Thoracic aorta (tissue), 2 donors: Measurements from ENCODE around the gene PDZRN3. TPM values are rescaled to one million over a fixed set of nuclear protein-coding genes. Genes with fewer than 3 reads are reported as not detected.
"Not testable (repeated sequence)": the region's sequence is repeated elsewhere in the genome, so short reads cannot be mapped to it uniquely, and the experiment has no call there.

Source experiments
- ATAC-seq: fragments of 150-250 bp; one replicate; pipeline ENCODE4 v1.8.0; 2017; ENCODE audit warnings: low read depth; ENCODE audit not compliant: insufficient number of reproducible peaks, low FRiP score
- DNase-seq: peaks from one replicate; pipeline ENCODE4 v3.0.0-alpha.2; 2020; ENCODE audit warnings: low spot score
- H3K27ac ChIP-seq, 2 donors: fragments of 200-600 bp; sonication (generic); 1 replicate in 1 of 2; 2 replicates in 1 of 2; pipeline ENCODE4 v1.5.1; 2016; ENCODE audit warnings: mild to moderate bottlenecking in 2 of 2, moderate library complexity in 2 of 2
- H3K27me3 ChIP-seq: fragments of 200-600 bp; sonication (generic); replicated peaks from 2 replicates; pipeline ENCODE4 v1.6.0; 2016; ENCODE audit warnings: mild to moderate bottlenecking; ENCODE audit not compliant: insufficient read depth
- H3K36me3 ChIP-seq: fragments of 200-600 bp; sonication (generic); one replicate; pipeline ENCODE4 v1.5.1; 2016
- H3K4me1 ChIP-seq, 2 donors: fragments of 200-600 bp; sonication (generic); 1 replicate in 1 of 2; 2 replicates in 1 of 2; pipeline versions ENCODE4 v1.5.1 to v1.6.0; 2016; ENCODE audit warnings: low read depth in 2 of 2, mild to moderate bottlenecking in 1 of 2; ENCODE audit not compliant: control insufficient read depth in 1 of 2
- H3K4me3 ChIP-seq: fragments of 200-600 bp; sonication (generic); 2 replicates; pipeline ENCODE4 v1.5.1; 2016; ENCODE audit warnings: mild to moderate bottlenecking
- H3K9me3 ChIP-seq: fragments of 200-600 bp; sonication (generic); 2 replicates; pipeline ENCODE4 v1.5.1; 2016
- total RNA-seq, 2 donors: library from RNA; depleted of rRNA; stranded (reverse); fragments of >200 nt; gene quantifications; one replicate each; pipeline versions ENCODE4 v1.1.0 to v1.2.3, GENCODE V29; 2016
- TF ChIP-seq, protein P1 (sequence below): fragments of 200-600 bp; sonication (generic); IDR thresholded peaks from one replicate; pipeline ENCODE4 v1.5.1; 2019; ENCODE audit warnings: antibody characterized with exemption

PDZRN3 gene
- total RNA-seq, 2 donors from 2014 or later: 140 to 166 TPM

DNA sequence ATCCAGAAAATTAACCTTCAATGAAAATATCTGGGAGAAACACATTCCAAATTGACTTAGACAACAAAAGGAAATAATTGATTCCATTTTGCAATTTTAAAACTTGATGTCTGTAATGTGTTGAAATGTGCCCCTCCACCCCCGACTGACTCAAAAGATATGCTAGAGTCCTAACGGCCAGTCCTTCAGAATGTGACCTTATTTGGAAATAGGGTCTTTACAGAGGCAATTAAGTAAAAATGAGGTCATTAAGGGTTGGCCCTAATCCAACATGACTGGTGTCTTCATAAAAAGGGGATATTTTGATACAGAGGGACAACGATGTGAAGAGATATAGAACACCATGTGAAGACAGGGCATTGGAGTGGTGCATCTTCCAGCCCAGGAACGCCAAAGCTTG lies 153.9 kb downstream of the PDZRN3 start:
- H3K9me3 ChIP-seq: no peaks in the 10 kb centered on the region
- DNase-seq: no peak
- no peak overlapping the region for H3K4me3 ChIP-seq
- peaks cover 0 to 35% of the 10 kb centered on the region in 2 donors for H3K4me1 ChIP-seq
- no peak for ATAC-seq
- TF ChIP-seq, protein P1, sequence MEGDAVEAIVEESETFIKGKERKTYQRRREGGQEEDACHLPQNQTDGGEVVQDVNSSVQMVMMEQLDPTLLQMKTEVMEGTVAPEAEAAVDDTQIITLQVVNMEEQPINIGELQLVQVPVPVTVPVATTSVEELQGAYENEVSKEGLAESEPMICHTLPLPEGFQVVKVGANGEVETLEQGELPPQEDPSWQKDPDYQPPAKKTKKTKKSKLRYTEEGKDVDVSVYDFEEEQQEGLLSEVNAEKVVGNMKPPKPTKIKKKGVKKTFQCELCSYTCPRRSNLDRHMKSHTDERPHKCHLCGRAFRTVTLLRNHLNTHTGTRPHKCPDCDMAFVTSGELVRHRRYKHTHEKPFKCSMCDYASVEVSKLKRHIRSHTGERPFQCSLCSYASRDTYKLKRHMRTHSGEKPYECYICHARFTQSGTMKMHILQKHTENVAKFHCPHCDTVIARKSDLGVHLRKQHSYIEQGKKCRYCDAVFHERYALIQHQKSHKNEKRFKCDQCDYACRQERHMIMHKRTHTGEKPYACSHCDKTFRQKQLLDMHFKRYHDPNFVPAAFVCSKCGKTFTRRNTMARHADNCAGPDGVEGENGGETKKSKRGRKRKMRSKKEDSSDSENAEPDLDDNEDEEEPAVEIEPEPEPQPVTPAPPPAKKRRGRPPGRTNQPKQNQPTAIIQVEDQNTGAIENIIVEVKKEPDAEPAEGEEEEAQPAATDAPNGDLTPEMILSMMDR: no peak
- H3K36me3 ChIP-seq: no peaks in the 10 kb centered on the region
- H3K27ac ChIP-seq: no peak overlapping the region
- H3K27me3 ChIP-seq: no peaks in the 10 kb centered on the region

DNA sequence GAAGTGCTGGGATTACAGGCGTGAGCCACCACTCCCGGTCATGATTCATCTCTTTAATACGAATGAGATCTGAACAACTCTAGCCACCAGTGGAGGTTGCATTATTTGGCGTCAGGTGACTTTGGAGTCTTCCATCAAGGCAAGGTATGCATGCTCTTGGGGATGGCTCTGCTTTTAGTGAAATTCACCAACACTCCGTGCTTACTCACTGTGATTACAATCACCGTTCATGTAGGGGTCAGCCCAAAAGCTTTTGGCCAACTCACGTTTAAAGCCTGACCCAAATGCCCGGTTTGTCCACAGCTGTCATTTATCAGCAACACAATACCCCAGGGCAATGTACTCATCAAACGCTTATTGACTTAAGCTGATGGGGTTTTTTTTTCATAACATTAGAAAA lies 155.4 kb downstream of the PDZRN3 start:
- Histone ChIP-seq H3K9me3 (no peaks in the 10 kb centered on the region), H3K4me1 (peaks cover 0 to 41% of the 10 kb centered on the region in 2 donors), H3K27ac (no peak overlapping the region), H3K27me3 (no peaks in the 10 kb centered on the region), H3K36me3 (no peaks in the 10 kb centered on the region), H3K4me3 (no peak overlapping the region)
- DNase-seq (no peak), ATAC-seq (no peak)
- TF ChIP-seq, protein P1: no peak

DNA sequence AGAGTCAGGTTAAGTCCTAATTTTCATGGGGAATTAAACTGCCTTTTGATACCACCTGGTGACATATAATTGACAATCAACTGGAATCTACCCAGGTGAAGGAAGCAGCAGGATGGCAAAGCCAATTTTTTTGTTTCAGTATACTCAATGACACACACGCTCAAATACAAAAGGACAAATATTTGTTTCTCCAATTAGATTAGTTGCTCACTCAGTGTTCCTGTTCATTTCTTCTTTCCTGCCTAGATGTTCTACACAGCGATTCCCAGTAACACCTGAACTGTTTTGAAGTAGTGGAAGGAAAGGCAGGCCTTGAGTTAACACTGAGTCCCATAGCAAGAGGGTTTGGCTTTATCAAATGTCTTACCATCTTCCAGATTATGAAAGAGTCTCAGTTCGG lies 157.5 kb downstream of the PDZRN3 start:
- no peak for ATAC-seq
- Histone ChIP-seq H3K27ac (no peak overlapping the region), H3K4me3 (no peak overlapping the region), H3K27me3 (no peaks in the 10 kb centered on the region), H3K9me3 (no peaks in the 10 kb centered on the region), H3K4me1 (peaks cover 0 to 38% of the 10 kb centered on the region in 2 donors), H3K36me3 (no peaks in the 10 kb centered on the region)
- TF ChIP-seq, protein P1: no peak
- no peak for DNase-seq

DNA sequence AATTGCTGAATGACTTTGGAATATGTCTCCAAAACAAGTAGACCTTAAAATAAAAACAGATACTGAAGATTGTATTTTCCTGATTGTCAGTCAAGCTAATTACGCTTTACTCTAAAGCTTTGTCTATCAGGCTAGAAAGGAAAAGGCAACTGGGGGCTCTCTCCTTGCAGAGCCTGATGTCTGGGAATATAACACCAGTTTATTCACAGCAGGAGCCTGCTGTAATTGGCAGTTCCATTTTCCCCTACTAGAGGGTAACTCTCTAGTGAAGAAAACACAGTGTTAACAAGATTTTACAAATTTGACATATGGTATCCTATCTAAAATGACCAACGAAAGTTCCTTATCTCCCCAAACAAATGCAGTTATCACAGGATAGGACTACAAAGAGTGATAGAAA lies 158.8 kb downstream of the PDZRN3 start:
- H3K27ac ChIP-seq: no peak overlapping the region
- no peaks in the 10 kb centered on the region for H3K27me3 ChIP-seq
- TF ChIP-seq, protein P1: no peak
- H3K4me1 ChIP-seq: peaks cover 0 to 25% of the 10 kb centered on the region in 2 donors
- no peaks in the 10 kb centered on the region for H3K9me3 ChIP-seq
- no peaks in the 10 kb centered on the region for H3K36me3 ChIP-seq
- H3K4me3 ChIP-seq: no peak overlapping the region
- ATAC-seq: no peak
- DNase-seq: no peak

DNA sequence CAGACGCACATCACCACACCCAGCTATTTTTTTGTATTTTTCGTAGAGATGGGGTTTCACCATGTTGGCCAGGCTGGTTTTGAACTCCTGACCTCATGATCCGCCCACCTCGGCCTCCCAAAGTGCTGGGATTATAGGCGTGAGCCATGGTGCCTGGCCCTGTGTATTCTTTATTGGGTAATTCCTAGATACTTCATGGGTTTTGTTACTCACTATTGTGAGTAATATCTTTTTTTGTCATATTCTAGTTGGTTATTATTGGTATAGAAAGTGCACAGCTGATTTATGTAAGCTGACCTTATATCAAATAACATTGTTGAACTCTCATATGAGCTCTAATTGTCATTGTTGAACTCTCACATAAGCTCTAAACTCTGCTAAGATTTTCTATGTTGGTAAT lies 160.6 kb downstream of the PDZRN3 start:
- not testable (repeated sequence) for H3K36me3 ChIP-seq, H3K4me3 ChIP-seq, ATAC-seq, H3K27me3 ChIP-seq, DNase-seq, H3K9me3 ChIP-seq, H3K27ac ChIP-seq
- H3K4me1 ChIP-seq: peaks cover 0 to 27% of the 10 kb centered on the region in 2 donors

DNA sequence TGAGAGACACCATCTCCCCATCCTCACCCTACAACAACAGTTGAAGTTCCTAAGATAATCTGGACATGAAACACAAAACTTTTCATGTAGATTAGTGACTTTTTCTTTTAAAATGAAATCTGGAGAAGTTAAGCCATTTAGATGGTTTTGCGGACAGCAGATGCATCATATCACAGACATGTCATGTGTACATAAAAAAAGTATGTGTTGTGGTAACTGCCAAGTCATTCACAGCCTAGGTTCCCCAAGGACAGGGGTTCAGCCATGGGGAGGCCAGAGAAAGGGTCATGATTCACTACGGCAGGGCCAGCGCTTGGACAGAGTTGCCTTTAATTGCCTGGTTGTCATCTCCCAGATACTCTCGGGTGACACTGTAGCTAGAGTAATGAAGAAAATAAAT lies 163.2 kb downstream of the PDZRN3 start:
- H3K27me3 ChIP-seq: no peaks in the 10 kb centered on the region
- no peaks in the 10 kb centered on the region for H3K36me3 ChIP-seq
- H3K4me3 ChIP-seq: no peak overlapping the region
- ATAC-seq: no peak
- TF ChIP-seq, protein P1: no peak
- H3K4me1 ChIP-seq: peaks cover 0 to 16% of the 10 kb centered on the region in 2 donors
- no peaks in the 10 kb centered on the region for H3K9me3 ChIP-seq
- no peak overlapping the region for H3K27ac ChIP-seq
- DNase-seq: no peak
